HG03575 (cell line): ENCODE data around the gene RNF212.

Experiments
- ATAC-seq: cut with Tn5 transposase; IDR thresholded peaks from one replicate; pipeline ENCODE4 v1.9.1; 2021; ENCODE audit not compliant: unreplicated experiment, insufficient number of reproducible peaks, low FRiP score; ENCODE audit errors: extremely low read depth

The RNF212 gene

GRCh38 chr4:1122505-1122904 lies 9.1 kb upstream of the RNF212 start:
- no peak for ATAC-seq

GRCh38 chr4:1116838-1117237 lies 3.5 kb upstream of the RNF212 start:
- ATAC-seq = no peak

DNA sequence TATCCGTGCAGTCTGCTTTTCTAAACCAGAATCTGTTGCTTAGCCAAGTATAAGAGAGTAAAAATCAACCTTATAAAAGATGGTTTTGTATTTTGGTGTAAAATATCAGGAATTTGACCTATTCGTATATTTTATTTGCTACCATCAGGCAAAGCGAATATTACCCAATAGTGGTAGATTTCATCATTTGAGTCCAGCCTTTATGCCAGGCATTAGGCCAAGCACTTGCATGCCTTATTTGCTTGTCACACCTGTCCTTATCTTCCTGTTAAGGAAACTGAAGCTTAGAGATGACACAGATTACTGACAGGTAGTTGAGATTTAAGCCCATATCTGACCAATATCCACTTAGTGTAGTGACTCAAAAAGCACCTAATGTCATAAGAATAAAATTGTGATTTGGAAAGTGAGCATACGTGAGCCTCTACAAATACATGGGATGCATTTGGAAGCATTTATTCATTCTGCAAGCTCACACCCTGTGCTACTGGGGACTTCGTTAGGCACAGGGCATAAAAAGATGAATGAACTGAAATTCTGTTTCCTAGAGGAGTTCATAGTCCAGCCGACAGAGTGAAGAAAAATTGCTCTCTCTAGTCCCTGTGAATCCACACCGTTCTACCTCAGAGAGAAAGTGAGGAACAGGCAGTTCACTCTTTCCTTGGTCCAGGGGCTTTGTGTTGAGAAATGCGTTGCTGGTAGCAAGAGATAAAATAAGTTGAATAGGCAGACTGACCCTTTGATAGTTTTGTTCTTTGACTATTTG lies 2.3 kb upstream of the RNF212 start:
- no peak for ATAC-seq

GRCh38 chr4:1112821-1113182 lies 562 bp downstream of the RNF212 start:
- ATAC-seq = no peak

- ATAC-seq = no peak
Observed at GRCh38 chr4:1112174-1112820, 1.1 kb downstream of the RNF212 start.

GRCh38 chr4:1111259-1111809 lies 2.0 kb downstream of the RNF212 start:
- ATAC-seq = no peak

DNA sequence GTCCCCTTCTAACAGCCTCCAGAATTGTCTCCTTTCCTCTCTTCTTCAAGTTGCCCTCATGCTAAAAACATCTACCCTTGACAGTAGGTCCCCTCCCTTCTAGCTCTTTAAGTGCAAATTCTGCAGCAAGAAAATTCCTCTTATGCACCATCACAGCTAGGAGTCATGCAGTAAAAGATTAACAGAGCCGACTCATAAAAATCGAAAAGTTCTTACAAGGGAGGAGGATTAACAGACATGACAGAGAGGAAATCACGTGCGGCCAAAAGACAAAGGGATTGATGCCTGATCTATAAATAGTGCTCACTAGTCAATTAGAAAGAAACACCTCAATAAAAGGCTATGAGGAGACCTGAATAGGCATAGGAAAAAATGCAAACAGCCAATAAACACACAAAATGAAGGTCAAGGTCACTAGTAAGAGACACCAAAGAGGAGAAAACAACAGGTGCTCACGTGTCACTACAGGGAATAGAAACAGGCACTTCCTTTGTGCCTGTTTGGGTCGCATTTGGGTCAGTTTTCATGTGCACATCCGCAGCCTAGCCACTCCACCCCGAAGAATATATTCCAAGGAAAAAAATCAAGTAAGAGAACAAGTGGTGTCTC lies 3.4 kb downstream of the RNF212 start:
- no peak for ATAC-seq

DNA sequence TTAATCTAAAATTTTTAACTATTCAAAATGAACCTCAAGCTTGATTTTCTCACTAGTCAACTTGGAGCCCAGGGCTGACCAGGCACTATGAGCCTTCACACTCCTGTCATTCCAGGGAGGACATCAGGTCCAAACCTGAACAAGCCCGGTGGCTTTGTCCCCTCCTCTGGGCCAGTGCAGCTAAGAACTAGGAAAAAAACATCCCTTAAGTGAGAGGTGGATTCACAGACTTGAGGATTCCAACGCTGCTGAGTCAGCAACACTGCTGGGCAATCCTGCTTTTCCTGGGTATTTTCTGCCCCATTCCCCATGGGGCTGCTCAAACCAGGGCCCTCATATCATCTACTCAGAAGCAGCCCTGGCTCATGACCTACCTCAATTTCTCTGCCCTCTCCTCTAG lies 4.0 kb downstream of the RNF212 start:
- no peak for ATAC-seq

DNA sequence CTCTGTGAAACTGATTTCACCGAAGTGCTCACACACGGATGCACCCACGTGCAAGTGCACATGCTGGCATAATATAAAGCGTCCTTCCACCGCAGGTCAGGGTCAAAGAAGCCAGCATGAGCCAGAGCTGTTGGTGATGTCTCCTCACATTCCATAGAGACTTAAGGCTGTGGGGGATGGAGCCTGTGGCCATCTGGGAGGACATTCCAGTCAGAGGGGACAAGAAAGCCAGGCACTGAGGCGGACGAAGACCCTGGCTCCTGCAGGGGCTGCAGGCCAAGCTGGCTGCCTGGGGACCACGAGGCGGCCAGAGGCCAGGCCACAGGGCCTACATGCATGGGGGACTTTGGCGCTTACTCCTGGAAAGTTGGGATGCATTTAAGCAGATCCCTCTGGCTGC lies 7.7 kb downstream of the RNF212 start:
- no peak for ATAC-seq

DNA sequence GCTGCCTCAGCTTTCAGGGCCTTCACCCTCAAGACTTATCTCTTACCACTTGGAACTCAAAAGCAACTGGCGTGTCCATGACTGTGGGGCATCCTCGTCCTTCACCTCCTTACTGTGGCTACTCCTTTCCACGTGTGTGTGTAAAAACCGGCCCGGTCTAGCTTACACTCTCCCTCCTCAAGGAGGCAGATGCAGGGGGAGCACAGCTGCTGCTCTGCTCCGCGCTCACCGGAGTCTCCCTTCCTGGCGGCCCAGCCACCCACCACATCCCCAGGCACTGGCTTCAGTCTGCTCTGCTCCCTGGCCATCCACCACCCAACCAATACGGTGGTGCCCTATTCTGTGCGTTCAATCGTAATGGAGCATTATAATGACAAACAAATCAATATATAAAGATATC lies 8.3 kb downstream of the RNF212 start:
- no peak for ATAC-seq

GRCh38 chr4:1104647-1105046 lies 8.7 kb downstream of the RNF212 start:
- no peak for ATAC-seq

- no peak for ATAC-seq
Observed at GRCh38 chr4:1099684-1100335, 13.6 kb downstream of the RNF212 start.

GRCh38 chr4:1099270-1099669 lies 14.1 kb downstream of the RNF212 start:
- no peak for ATAC-seq

DNA sequence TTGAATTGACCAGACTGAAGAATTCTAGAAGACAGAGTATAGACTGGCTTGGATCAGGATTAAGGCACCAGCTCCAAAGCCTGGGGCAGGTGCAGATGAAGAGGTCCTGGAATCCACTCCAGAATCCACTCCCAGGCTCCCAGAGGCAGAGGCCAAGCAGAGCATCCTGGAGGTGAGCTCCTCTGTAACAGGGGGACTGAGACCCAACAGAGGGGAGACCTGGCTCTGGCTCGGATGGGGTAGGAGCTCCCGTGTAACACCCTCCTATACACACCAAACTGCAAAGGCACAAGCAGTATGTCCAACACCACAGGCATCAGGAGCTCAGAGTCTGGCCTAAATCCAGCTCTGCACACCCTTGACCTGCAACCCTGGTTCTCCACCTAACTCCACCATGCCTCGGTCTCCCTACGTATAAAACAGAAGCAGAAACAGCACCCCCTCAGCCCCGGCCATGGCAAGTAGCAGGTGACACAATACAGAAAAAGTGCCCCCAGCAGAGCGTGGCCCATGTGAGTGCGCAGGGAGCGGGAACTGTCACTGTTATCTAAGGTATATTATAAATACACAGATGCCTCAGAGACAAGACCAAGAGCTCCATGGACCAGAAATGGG lies 14.9 kb downstream of the RNF212 start:
- no peak for ATAC-seq

- no peak for ATAC-seq
Observed at GRCh38 chr4:1097553-1097952, 15.8 kb downstream of the RNF212 start.

- no peak for ATAC-seq
Observed at GRCh38 chr4:1096841-1097240, 16.5 kb downstream of the RNF212 start.

DNA sequence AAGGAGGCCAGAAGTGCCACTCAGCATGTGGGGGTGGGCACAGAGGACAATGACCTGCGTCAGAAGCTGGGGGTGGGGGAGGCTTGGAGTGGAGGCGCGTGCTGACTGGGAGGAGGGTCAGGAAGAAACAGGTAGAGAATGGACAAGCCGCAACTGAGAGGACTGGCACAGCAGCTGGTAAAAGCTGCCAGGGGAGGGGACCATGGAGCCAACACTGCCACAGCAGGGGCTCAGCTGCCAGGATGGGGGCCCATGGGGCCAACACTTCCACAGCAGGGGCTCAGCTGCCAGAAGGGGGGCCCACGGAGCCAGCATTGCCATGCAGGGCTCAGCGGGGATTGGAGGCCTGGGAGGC lies 19.1 kb downstream of the RNF212 start:
- no peak for ATAC-seq

DNA sequence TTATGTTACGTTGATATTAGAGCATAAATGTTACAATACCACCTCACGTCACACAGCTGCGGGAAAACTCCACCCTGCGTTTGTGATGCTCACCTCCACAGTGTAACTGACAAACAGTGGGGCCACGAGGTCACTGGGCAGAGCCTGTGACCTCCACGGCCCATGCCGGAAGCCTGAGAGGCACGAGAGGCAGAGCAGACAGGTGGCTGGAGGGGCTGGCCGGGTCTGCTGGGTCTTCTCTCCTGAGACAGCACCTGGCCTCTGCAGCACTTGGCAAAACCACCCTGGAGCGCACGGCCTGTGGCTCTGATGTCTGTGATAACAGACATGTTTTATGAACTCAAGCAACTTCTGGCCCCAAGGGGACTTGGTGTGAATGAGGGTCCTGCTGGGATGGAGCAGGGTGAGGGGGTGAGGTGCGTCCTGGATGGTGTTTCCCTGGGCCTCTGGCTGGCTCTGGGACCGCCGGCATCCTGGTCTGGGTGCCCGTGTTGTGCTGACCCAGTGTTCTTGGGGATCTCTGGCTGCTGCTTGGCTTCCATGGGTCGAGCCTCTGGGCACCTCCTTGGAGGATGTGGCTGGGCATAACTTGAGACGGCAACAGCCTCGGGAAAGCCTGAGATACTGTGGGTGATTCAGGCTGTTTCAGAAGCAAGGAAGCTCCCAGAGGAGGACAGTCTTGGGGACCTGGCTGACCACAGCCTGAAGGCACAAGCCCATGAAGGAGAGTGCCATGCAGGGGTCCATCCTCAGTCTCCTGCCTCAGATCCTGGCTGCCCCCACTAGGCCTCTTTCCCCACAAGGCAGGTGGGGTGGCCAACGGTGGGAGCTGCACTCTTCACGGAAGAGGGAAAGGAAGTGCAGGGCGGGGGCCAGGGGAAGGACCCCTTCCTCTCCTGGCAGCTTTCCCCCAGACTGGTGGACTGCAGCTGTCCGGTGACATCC lies 19.7 kb downstream of the RNF212 start:
- no peak for ATAC-seq
